HepG2 (cell line): ENCODE measurements around the gene WDR81. TPM values are rescaled to one million over a fixed set of nuclear protein-coding genes. Genes with fewer than 3 reads are reported as not detected.
A peak's percentile ranks its signal among the peaks of the same experiment; 100 is the strongest.

ENCODE experiments used
- ATAC-seq: fragments of 200-7000 bp; cut with Tn5 transposase; 3 replicates; pipeline ENCODE4 v1.9.1; 2020; ENCODE audit warnings: mild to moderate bottlenecking, moderate library complexity
- BruUV-seq: library from RNA; stranded (reverse); fragments of 400-500 nt; replicated peaks from 2 replicates; lab custom pipeline; 2021; lab: Mats Ljungman, UMichigan
- CTCF ChIA-PET: fragments of 300-600 bp; formaldehyde crosslinking; extraction: SDS; loops from one replicate; lab custom pipeline; 2021; ENCODE audit warnings: low total read pairs, inconsistent platforms, low intra/inter-chr PET ratio; lab: Yijun Ruan, JAX
- POLR2A ChIA-PET: fragments of 350-600 bp; sonication (Branson Sonifier 250); formaldehyde crosslinking; loops from one replicate; lab custom pipeline; 2020; ENCODE audit warnings: antibody characterized with exemption, inconsistent platforms; lab: Yijun Ruan, JAX
- DNase-seq: peaks from one replicate; pipeline ENCODE4 v3.0.0-alpha.2; 2015; ENCODE audit warnings: low spot score
- FAIRE-seq: peaks from 3 replicates; lab custom pipeline; 2011; peaks lifted over from hg19 to GRCh38; lab: Jason Lieb, UNC
- H2AFZ ChIP-seq: one replicate; pipeline ENCODE4 v1.6.1; 2011; ENCODE audit warnings: low read length, inconsistent platforms
- H3K27ac ChIP-seq: fragments of 300-600 bp; 3 replicates; pipeline ENCODE4 v1.8.0; 2011; ENCODE audit warnings: mixed run types, mild to moderate bottlenecking, mixed read lengths, low read length, inconsistent platforms; ENCODE audit not compliant: insufficient read depth; ENCODE audit errors: extremely low read length
- H3K27me3 ChIP-seq, 2 experiments: fragments of 200-600 bp in 1 of 2; 2 replicates in 1 of 2; 3 replicates in 1 of 2; pipeline versions ENCODE4 v1.6.0 to v1.8.0; 2011; ENCODE audit warnings: low read length in 2 of 2, mild to moderate bottlenecking in 2 of 2, moderate library complexity in 2 of 2, inconsistent platforms in 1 of 2; ENCODE audit not compliant: insufficient read depth in 2 of 2, control insufficient read depth in 1 of 2
- H3K36me3 ChIP-seq, 2 experiments: fragments of 200-600 bp in 1 of 2; replicated peaks in 1 of 2; 2 replicates in 1 of 2; 3 replicates in 1 of 2; pipeline versions ENCODE4 v1.5.1 to v1.8.0; 2011; ENCODE audit warnings: low read length in 2 of 2, inconsistent platforms in 1 of 2; ENCODE audit not compliant: insufficient read depth in 2 of 2, control insufficient read depth in 1 of 2
- H3K4me1 ChIP-seq: 2 replicates; pipeline ENCODE4 v1.5.1; 2012; ENCODE audit warnings: low read length, inconsistent platforms; ENCODE audit not compliant: insufficient read depth
- H3K4me2 ChIP-seq: 2 replicates; pipeline ENCODE4 v1.6.0; 2011; ENCODE audit warnings: low read depth, low read length, inconsistent platforms
- H3K4me3 ChIP-seq, 3 experiments: fragments of 200-600 bp in 1 of 3; sonication (generic), shearing (Covaris generic) in 1 of 3; replicated peaks in 1 of 3; 2 replicates each; pipeline ENCODE4 v1.5.1; 2011 to 2016; ENCODE audit warnings: low read length in 3 of 3, inconsistent platforms in 2 of 3, low read depth in 2 of 3, mild to moderate bottlenecking in 2 of 3, control low read depth in 1 of 3, mixed read lengths in 1 of 3; ENCODE audit not compliant: insufficient read depth in 1 of 3
- H3K79me2 ChIP-seq: one replicate; pipeline ENCODE4 v1.6.1; 2011; ENCODE audit warnings: low read length, inconsistent platforms; ENCODE audit not compliant: insufficient read depth
- H3K9ac ChIP-seq: 2 replicates; pipeline ENCODE4 v1.6.0; 2011; ENCODE audit warnings: mild to moderate bottlenecking, low read depth, low read length, inconsistent platforms; ENCODE audit not compliant: insufficient read depth
- H3K9me3 ChIP-seq: 2 replicates; pipeline ENCODE4 v1.5.1; 2012; ENCODE audit warnings: mild to moderate bottlenecking, low read length
- H4K20me1 ChIP-seq: 2 replicates; pipeline ENCODE4 v1.6.0; 2011; ENCODE audit warnings: inconsistent platforms, mild to moderate bottlenecking, low read length, moderate library complexity; ENCODE audit not compliant: insufficient read depth
- ATF2 ChIP-seq: sonication (generic); formaldehyde crosslinking; IDR thresholded peaks from 2 replicates; pipeline ENCODE4 v1.4.0; 2020; ENCODE audit warnings: missing genetic modification reagents
- CCDC6 ChIP-seq: sonication (generic); formaldehyde crosslinking; IDR thresholded peaks from 2 replicates; pipeline ENCODE4 v1.8.1; 2022; ENCODE audit warnings: mild to moderate bottlenecking, missing genetic modification reagents, moderate library complexity
- GRHL1 ChIP-seq: sonication (generic); formaldehyde crosslinking; conservative IDR thresholded peaks from 2 replicates; pipeline ENCODE4 v1.8.0; 2022; ENCODE audit warnings: missing genetic modification reagents
- HES4 ChIP-seq: sonication (generic); formaldehyde crosslinking; IDR thresholded peaks from 2 replicates; pipeline ENCODE4 v1.9.0; 2021; ENCODE audit warnings: mild to moderate bottlenecking, missing genetic modification reagents, borderline replicate concordance
- HNRNPL ChIP-seq: fragments of 200-400 bp; formaldehyde crosslinking; IDR thresholded peaks from 2 replicates; pipeline ENCODE4 v1.6.1; 2017; ENCODE audit warnings: mild to moderate bottlenecking, low read depth, low read length
- IRX3 ChIP-seq: sonication (generic); formaldehyde crosslinking; IDR thresholded peaks from 2 replicates; pipeline ENCODE4 v1.8.1; 2023; ENCODE audit warnings: mild to moderate bottlenecking, low read depth, missing genetic modification reagents, borderline replicate concordance
- NONO ChIP-seq, 2 experiments: fragments of 450-650 bp in 1 of 2; sonication (generic) in 1 of 2; formaldehyde crosslinking in 1 of 2; IDR thresholded peaks in 1 of 2; conservative IDR thresholded peaks in 1 of 2; 2 replicates each; pipeline versions ENCODE4 v1.6.1 to v1.8.0; 2017 to 2022; ENCODE audit warnings: mild to moderate bottlenecking in 1 of 2, missing genetic modification reagents in 1 of 2, moderate library complexity in 1 of 2
- UBTF ChIP-seq: sonication (generic); formaldehyde crosslinking; IDR thresholded peaks from 2 replicates; pipeline ENCODE4 v1.4.0; 2020; ENCODE audit warnings: mild to moderate bottlenecking, missing genetic modification reagents
- ZNF20 ChIP-seq: sonication (generic); formaldehyde crosslinking; IDR thresholded peaks from 2 replicates; pipeline ENCODE4 v1.4.0; 2020; ENCODE audit warnings: mild to moderate bottlenecking, moderate library complexity, missing genetic modification reagents
- ZNF580 ChIP-seq: IDR thresholded peaks from 2 replicates; pipeline ENCODE4 v1.6.1; 2016; ENCODE audit warnings: low read depth, borderline replicate concordance
- ZNF709 ChIP-seq: sonication (generic); formaldehyde crosslinking; IDR thresholded peaks from 2 replicates; pipeline ENCODE4 v1.5.0; 2020; ENCODE audit warnings: mild to moderate bottlenecking, missing genetic modification reagents
- ZNF768 ChIP-seq: sonication (generic); formaldehyde crosslinking; IDR thresholded peaks from 2 replicates; pipeline ENCODE4 v1.4.0; 2020; ENCODE audit warnings: missing genetic modification reagents
- ZNF770 ChIP-seq: sonication (generic); formaldehyde crosslinking; IDR thresholded peaks from 2 replicates; pipeline ENCODE4 v1.5.0; 2020; ENCODE audit warnings: mild to moderate bottlenecking, missing genetic modification reagents
- WGBS: methylation state at CpG from one replicate; pipeline ENCODE4 v1.1.6; 2017; ENCODE audit warnings: low lambda C conversion rate; 5-methylcytosine and 5-hydroxymethylcytosine counted together
- in situ Hi-C: cut with HindIII; loops from 2 replicates; pipeline ENCODE4 v1.10.0; 2017; ENCODE audit warnings: low pct_unique_long_range_greater_than_20kb; ENCODE audit not compliant: extremely low pct_ligation_motif_present
- intact Hi-C: fragments of 100-400 bp; cut with micrococcal nuclease; formaldehyde crosslinking; loops from one replicate; pipeline ENCODE4 v1.10.0; 2022; ENCODE audit not compliant: unreplicated experiment
- polyA plus RNA-seq, 8 experiments: library from polyadenylated mRNA; depleted of rRNA in 3 of 8; stranded (reverse) in 7 of 8; unstranded in 1 of 8; fragments of >200 nt; fragmentation: Illumina TruSeq in 4 of 8; extraction: Trizol in 4 of 8; gene quantifications; 2 replicates each; pipeline versions ENCODE4 v1.2.1 to v1.2.3, GENCODE V29; 2011 to 2016; ENCODE audit warnings: low read depth in 4 of 8, missing spikeins in 1 of 8, mixed read lengths in 1 of 8; ENCODE audit not compliant: insufficient read depth in 1 of 8
- total RNA-seq, 5 experiments: library from RNA; depleted of rRNA; stranded (reverse); fragments of >200 nt; fragmentation: Illumina TruSeq; extraction: Trizol; gene quantifications; 2 replicates each; pipeline ENCODE4 v1.2.3, GENCODE V29; 2016; ENCODE audit warnings: low read depth in 1 of 5

Gene WDR81
- total and polyA plus RNA-seq, 2 of the 13 experiments (the other 11 are each of a cell fraction or from before 2014, with no cell fraction given), result 9.1 to 16.7 TPM

GRCh38 chr17:1743088-1743439, 18.6 kb downstream of the WDR81 start:
- peak overlapping the region; percentile 60 to 83 (median 73) for H3K4me3 ChIP-seq
- no peaks in the 10 kb centered on the region for H3K9me3 ChIP-seq
- H4K20me1 ChIP-seq, result peaks cover 14% of the 10 kb centered on the region; the same call in 1 of the 2 replicates
- no peak for FAIRE-seq
- DNase-seq, result no peak
- no CpG with 5 or more reads among the region's 2 CpGs for WGBS
- H3K27me3 ChIP-seq, result no peaks in the 10 kb centered on the region
- no TSS peak for BruUV-seq
- POLR2A ChIA-PET, result interaction anchor here (1.0 to 16.4 kb wide), 12 partner anchors 10 to 93 kb away, joined by 4 to 299 read pairs (median 6); partner anchors contain the start of genes RILP, SERPINF1 and WDR81
- H3K36me3 ChIP-seq, result peaks cover 6 to 14% of the 10 kb centered on the region in 2 experiments; a peak in 4 of 5 replicates
- H3K4me1 ChIP-seq, result peaks cover 59% of the 10 kb centered on the region
- ATAC-seq, result peak; percentile 76
- in situ Hi-C loops (no loop called here), intact Hi-C loops (loop anchor here (2.0 kb wide), 1 partner anchor 26 kb away; no protein-coding TSS in a partner anchor)
- peak overlapping the region; percentile 84 for H3K27ac ChIP-seq
- H3K9ac ChIP-seq, result peak overlapping the region; percentile 80
- no peak overlapping the region for H2AFZ ChIP-seq
- H3K4me2 ChIP-seq, result peak overlapping the region; percentile 83
- peaks cover 32% of the 10 kb centered on the region for H3K79me2 ChIP-seq
- CTCF ChIA-PET, result no interaction called here
- TF ChIP-seq CCDC6 (no peak), ZNF770 (CRISPR knock-in tag) (no peak), ZNF20 (CRISPR knock-in tag) (no peak), ZNF768 (CRISPR knock-in tag) (0 out of 2 replicates have a peak, but pooled peaks have one; percentile 17), IRX3 (0 out of 2 replicates have a peak, but pooled peaks have one; percentile 8), HES4 (CRISPR knock-in tag) (peak; percentile 10), GRHL1 (CRISPR knock-in tag) (no peak), HNRNPL (0 out of 2 replicates have a peak, but pooled peaks have one; percentile 16), ZNF580 (CRISPR knock-in tag) (peak; percentile 14; the same call in 1 of the 2 replicates), UBTF (peak; percentile 66; the same call in 1 of the 2 replicates), ZNF709 (0 out of 2 replicates have a peak, but pooled peaks have one; percentile 22), NONO (IDR thresholded peaks at IDR 0.05) (no peak), NONO (CRISPR knock-in tag; conservative IDR thresholded peaks at IDR 0.05) (peak; percentile 6; the same call in 1 of the 2 replicates), ATF2 (0 out of 2 replicates have a peak, but pooled peaks have one; percentile 8)
